Measurements from ENCODE around the gene VTN.
"Not testable (repeated sequence)": the region's sequence is repeated elsewhere in the genome, so short reads cannot be mapped to it uniquely, and the experiment has no call there.

The VTN gene

DNA sequence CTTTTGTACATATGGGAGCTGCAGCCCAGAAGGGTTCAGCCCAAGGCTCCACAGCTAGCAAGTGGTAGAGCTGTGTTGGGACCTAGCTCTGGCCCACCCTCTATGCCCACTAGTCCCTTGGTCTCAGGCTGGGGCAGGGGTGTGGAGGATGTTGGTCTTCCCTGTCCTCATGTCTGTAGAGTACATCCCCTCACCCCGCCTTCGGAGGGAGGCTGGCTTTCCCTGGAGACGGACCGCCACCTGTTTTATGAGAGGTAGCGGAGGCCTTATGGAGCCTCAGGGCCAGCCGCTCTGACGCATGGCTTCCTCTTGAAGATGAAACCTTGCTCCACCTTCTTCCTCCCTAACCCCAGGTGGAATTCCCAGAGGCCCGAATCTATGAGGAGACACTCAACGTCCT lies 26.1 kb downstream of the VTN start:
- Mint-ChIP-seq H3K4me1 (no peaks in the 10 kb centered on the region), H3K27ac (no peak overlapping the region), H3K36me3 (peaks cover 67% of the 10 kb centered on the region), H3K27me3 (no peaks in the 10 kb centered on the region), H3K9me3 (no peaks in the 10 kb centered on the region), H3K4me3 (no peak overlapping the region)
- ATAC-seq, result no peak

DNA sequence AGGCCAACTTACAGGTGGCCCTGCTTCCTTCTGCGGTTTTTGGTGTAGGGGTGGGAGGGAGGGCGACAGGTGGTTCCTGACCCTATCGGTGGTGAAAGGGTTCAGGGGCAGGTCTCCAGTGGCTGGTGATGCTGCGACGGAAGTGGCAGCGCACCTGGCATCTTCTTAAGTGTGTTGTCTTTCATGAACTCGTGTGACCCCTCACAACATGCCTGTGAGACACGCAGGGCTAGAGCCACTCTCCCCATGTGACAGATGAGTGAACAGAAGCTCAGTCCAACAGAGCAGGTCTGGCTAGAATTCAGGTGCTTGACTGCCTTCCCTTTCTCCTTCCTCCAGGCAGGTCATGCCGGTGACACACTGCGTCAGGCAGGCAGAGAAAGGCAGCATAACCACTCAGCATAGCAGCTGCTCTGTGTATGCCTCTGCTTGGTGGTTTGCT lies 26.6 kb downstream of the VTN start:
- Mint-ChIP-seq H3K27me3 (no peaks in the 10 kb centered on the region), H3K4me3 (no peak overlapping the region), H3K27ac (no peak overlapping the region), H3K36me3 (peaks cover 67% of the 10 kb centered on the region), H3K9me3 (no peaks in the 10 kb centered on the region), H3K4me1 (peaks cover 2% of the 10 kb centered on the region)
- peak; percentile 35 for ATAC-seq

DNA sequence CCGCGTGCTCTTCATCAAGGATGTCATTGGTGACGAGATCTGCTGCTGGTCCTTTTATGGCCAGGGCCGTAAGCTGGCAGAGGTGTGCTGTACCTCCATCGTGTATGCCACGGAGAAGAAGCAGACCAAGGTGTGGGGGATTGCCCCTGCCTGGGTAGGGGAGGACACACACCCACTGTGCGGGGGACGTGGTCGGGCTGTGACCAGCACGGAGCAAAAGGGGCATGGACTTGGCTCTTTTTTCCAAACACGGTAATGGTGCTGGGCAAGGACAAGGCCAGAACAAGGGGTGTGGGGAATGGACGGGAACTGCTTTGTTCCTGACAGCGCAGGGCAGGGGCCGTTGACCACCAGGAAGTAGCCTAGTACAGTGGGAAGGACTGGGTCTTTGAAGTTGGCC lies 27.8 kb downstream of the VTN start:
- no peaks in the 10 kb centered on the region for H3K9me3 Mint-ChIP-seq

GRCh38 chr17:28341516-28341915 lies 28.6 kb downstream of the VTN start:
- Mint-ChIP-seq H3K36me3 (peaks cover 53% of the 10 kb centered on the region), H3K27me3 (no peaks in the 10 kb centered on the region), H3K4me1 (peaks cover 21% of the 10 kb centered on the region), H3K4me3 (no peak overlapping the region), H3K27ac (no peak overlapping the region), H3K9me3 (no peaks in the 10 kb centered on the region)
- no peak for ATAC-seq

More for the DNA sequence above, 27.8 kb downstream of the VTN start:
- Mint-ChIP-seq H3K4me3 (no peak overlapping the region), H3K27ac (no peak overlapping the region), H3K4me1 (peaks cover 13% of the 10 kb centered on the region), H3K36me3 (peaks cover 58% of the 10 kb centered on the region), H3K27me3 (no peaks in the 10 kb centered on the region)
- no peak for ATAC-seq

GRCh38 chr17:28340374-28340773 lies 29.7 kb downstream of the VTN start:
- Mint-ChIP-seq H3K4me1 (peaks cover 26% of the 10 kb centered on the region), H3K9me3 (no peaks in the 10 kb centered on the region), H3K4me3 (no peak overlapping the region), H3K27ac (no peak overlapping the region), H3K36me3 (peaks cover 41% of the 10 kb centered on the region), H3K27me3 (no peaks in the 10 kb centered on the region)
- no peak for ATAC-seq

DNA sequence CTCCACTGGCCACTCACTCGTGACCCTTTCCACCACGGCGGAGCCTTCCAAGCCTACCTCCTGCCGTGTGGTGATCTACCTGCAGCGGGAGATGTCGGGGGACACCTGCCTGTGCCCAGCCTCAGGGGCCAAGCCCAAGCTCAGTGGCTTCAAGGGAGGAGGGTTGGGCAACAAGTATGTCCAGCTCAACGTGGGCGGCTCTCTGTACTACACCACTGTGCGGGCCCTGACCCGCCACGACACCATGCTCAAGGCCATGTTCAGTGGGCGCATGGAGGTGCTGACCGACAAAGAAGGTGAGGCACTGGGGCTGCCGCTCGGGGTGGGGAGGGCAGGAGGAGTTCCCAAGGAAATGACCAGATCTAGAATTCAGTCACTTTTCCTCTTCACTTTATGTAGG lies 30.7 kb downstream of the VTN start:
- peaks cover 37% of the 10 kb centered on the region for H3K36me3 Mint-ChIP-seq
- peaks cover 32% of the 10 kb centered on the region for H3K4me1 Mint-ChIP-seq
- no peak overlapping the region for H3K4me3 Mint-ChIP-seq
- ATAC-seq, result no peak
- no peaks in the 10 kb centered on the region for H3K9me3 Mint-ChIP-seq
- H3K27me3 Mint-ChIP-seq, result no peaks in the 10 kb centered on the region
- H3K27ac Mint-ChIP-seq, result no peak overlapping the region

GRCh38 chr17:28338769-28339212 lies 31.3 kb downstream of the VTN start:
- H3K36me3 Mint-ChIP-seq, result peaks cover 30% of the 10 kb centered on the region
- H3K4me1 Mint-ChIP-seq, result peaks cover 38% of the 10 kb centered on the region
- ATAC-seq, H3K4me3 Mint-ChIP-seq, H3K27me3 Mint-ChIP-seq, H3K27ac Mint-ChIP-seq, H3K9me3 Mint-ChIP-seq: not testable (repeated sequence)

DNA sequence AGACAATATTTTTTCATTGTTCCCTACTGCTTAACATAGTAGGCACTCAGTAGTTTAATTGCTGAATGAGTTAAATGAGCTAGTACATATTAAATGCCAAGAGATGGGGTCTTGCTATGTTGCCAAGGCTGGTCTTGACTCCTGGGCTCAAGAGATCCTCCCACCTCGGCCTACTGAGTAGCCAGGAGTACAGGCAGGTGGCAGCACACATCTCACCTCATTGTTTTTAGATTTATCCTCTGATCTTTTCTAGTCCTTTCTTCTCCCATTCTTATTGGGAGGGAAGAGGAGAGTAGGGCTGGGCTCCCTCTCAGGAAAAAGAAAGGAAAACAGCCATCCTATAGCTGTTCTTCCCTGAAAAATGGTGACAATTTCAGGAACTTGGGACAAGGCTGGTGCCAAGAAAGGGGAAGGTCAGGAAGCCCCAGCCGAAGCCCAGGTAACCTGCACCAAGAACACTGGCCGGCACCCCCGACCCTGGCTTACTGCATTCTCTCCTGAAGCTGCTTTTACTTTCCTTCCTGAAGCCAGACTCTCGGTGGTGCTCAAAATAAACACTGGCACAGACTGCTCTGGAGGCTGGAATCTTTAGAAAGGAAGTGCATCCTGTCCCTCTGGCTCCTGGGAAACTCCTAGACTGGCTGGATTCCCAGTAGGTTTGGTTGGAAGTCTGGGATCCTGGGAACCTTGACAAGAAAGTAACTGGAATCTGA lies 31.9 kb downstream of the VTN start:
- peaks cover 27% of the 10 kb centered on the region for H3K36me3 Mint-ChIP-seq
- ATAC-seq, result no peak

GRCh38 chr17:28335959-28336871 lies 33.9 kb downstream of the VTN start:
- Mint-ChIP-seq H3K9me3 (no peaks in the 10 kb centered on the region), H3K27me3 (no peaks in the 10 kb centered on the region), H3K4me3 (peak overlapping the region; percentile 88), H3K27ac (peak overlapping the region; percentile 82), H3K4me1 (peaks cover 56% of the 10 kb centered on the region), H3K36me3 (peaks cover 22% of the 10 kb centered on the region)
- ATAC-seq, result no peak

More for the DNA sequence above, 31.9 kb downstream of the VTN start:
- Mint-ChIP-seq H3K4me1 (peaks cover 42% of the 10 kb centered on the region), H3K4me3 (no peak overlapping the region), H3K9me3 (no peaks in the 10 kb centered on the region), H3K27ac (no peak overlapping the region), H3K27me3 (no peaks in the 10 kb centered on the region)

DNA sequence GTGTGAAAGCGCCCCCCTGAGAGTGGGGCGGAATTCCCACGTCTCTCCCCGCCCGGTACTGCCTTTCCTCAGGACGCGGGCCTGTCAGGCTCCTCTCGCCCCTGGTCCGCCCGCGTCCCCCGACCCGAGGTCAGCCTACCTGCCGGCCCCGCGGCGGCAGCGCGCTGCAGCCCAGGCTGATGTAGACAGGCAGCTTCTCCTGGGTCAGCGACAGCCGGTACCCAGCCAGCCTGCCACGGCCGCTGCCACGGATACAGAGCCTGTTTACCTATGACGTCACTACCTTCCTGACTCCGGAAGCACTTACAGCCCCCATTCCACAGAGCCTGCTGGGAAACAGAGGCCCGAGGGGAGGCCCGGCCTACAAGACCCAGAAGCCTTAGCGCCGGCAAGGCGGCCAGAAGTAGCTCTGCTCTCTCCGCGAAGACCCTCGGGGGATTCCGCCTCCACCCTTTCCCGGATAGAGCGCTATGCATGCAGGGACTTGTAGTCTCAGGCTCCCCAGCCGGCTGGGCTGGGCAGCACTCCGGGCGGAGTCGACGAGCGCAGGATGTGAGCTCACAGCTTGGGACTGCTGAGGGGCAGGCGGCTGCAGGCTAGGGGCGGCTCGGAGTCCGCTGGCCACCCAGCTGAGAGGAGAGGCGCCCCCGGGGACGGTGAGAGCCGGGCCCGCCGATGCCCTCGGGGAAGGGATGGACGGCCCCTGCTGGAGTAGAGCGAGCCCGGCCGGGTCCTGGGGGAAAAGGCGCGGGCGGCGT lies 34.7 kb downstream of the VTN start, which contains the start of the genes IFT20 and TNFAIP1:
TSS of gene IFT20 (minus strand) at position 272 of the 758 bp plus-strand sequence. CDS start 3,487 bp downstream, outside the sequence.
TSS of gene TNFAIP1 (plus strand) at position 561 of the 758 bp plus-strand sequence. CDS start 3,761 bp downstream, outside the sequence.
- peaks cover 18% of the 10 kb centered on the region for H3K36me3 Mint-ChIP-seq
- no peaks in the 10 kb centered on the region for H3K9me3 Mint-ChIP-seq
- H3K27ac Mint-ChIP-seq, result peak within 1 kb of the TSS; percentile 82
- H3K27me3 Mint-ChIP-seq, result no peaks in the 10 kb centered on the region
- peak within 1 kb of the TSS; percentile 88 for H3K4me3 Mint-ChIP-seq
- H3K4me1 Mint-ChIP-seq, result peaks cover 56% of the 10 kb centered on the region
- peak; percentile 99 for ATAC-seq

- no peaks in the 10 kb centered on the region for H3K27me3 Mint-ChIP-seq
- H3K9me3 Mint-ChIP-seq, result no peaks in the 10 kb centered on the region
- ATAC-seq, result no peak
- peak overlapping the region; percentile 82 for H3K27ac Mint-ChIP-seq
- peaks cover 14% of the 10 kb centered on the region for H3K36me3 Mint-ChIP-seq
- peaks cover 56% of the 10 kb centered on the region for H3K4me1 Mint-ChIP-seq
- peak overlapping the region; percentile 88 for H3K4me3 Mint-ChIP-seq
These were observed 35.4 kb downstream of the VTN start for GRCh38 chr17:28334666-28335200.

DNA sequence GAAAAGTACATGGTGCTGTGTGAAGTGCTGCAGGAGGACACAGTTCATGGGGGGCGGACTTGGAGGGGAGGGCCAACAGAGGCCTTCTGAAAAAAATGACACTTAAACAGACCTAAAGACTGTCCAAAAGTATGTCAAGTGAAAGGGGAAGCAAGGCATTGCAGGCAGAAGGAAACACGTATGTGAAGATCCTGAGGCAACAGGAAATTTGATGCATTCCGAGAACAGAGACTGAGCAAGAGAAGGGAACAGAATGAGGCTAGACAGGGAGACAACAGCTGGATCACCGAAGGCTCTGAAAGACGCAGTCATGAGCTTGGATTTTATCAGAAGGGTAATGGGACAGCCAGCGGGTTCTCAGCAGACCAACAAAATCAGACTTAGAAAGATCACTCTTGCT lies 35.9 kb downstream of the VTN start:
- H3K4me3 Mint-ChIP-seq, result peak overlapping the region; percentile 88
- H3K4me1 Mint-ChIP-seq, result peaks cover 56% of the 10 kb centered on the region
- H3K27me3 Mint-ChIP-seq, result no peaks in the 10 kb centered on the region
- H3K27ac Mint-ChIP-seq, result peak overlapping the region; percentile 82
- peaks cover 14% of the 10 kb centered on the region for H3K36me3 Mint-ChIP-seq
- no peak for ATAC-seq
- no peaks in the 10 kb centered on the region for H3K9me3 Mint-ChIP-seq

DNA sequence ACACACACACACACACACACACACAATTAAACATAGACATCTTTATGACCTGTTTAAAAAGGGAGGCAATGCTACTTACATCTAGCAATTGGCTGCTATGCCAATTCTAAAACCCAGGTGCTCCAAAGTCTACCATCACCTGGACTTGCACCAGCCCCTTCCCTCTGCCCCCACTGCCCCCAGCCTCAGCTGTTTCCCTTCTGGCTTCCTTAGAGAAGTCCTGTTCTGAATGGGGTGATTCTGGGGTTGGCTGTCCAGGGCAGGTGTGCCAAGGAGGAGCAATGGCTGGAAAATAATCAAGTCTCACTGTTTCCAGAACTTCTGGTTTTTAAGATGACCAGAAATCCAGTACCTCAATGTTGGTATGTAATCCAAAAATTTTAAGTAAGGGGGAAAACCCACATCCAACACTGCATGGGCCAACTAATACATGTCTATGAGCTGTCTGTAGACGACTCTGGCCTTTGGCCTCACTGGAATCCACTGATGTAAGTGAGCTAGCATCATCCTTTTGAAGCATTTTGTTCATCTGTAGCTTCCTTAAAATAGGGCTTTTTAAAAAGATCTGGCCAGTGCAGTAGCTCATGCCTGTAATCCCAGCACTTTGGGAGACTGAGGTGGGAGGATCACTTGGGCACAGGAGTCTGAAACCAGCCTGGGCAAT lies 36.9 kb downstream of the VTN start:
- no peak overlapping the region for H3K27ac Mint-ChIP-seq
- peak overlapping the region; percentile 88 for H3K4me3 Mint-ChIP-seq
- H3K9me3 Mint-ChIP-seq, result no peaks in the 10 kb centered on the region
- ATAC-seq, result no peak
- peaks cover 15% of the 10 kb centered on the region for H3K36me3 Mint-ChIP-seq
- H3K4me1 Mint-ChIP-seq, result peaks cover 51% of the 10 kb centered on the region
- H3K27me3 Mint-ChIP-seq, result no peaks in the 10 kb centered on the region

- H3K4me1 Mint-ChIP-seq, result peaks cover 39% of the 10 kb centered on the region
- H3K27me3 Mint-ChIP-seq, result no peaks in the 10 kb centered on the region
- no peak overlapping the region for H3K4me3 Mint-ChIP-seq
- no peak overlapping the region for H3K27ac Mint-ChIP-seq
- H3K36me3 Mint-ChIP-seq, result peaks cover 24% of the 10 kb centered on the region
- no peak for ATAC-seq
- H3K9me3 Mint-ChIP-seq, result no peaks in the 10 kb centered on the region
These were observed 38.2 kb downstream of the VTN start for GRCh38 chr17:28331891-28332420.
